HepG2 (cell line): ENCODE data around the gene CYB5R2. TPM values are rescaled to one million over a fixed set of nuclear protein-coding genes. Genes with fewer than 3 reads are reported as not detected.

ENCODE experiments used
- ATF1 ChIP-seq: IDR thresholded peaks from 2 replicates; pipeline ENCODE4 v1.6.1; 2016; ENCODE audit warnings: mild to moderate bottlenecking, control low read depth
- BCL3 ChIP-seq: sonication (generic); formaldehyde crosslinking; IDR thresholded peaks from 2 replicates; pipeline ENCODE4 v1.5.1; 2020; ENCODE audit warnings: mild to moderate bottlenecking, missing genetic modification reagents, moderate library complexity
- BRD4 ChIP-seq: sonication (generic); formaldehyde crosslinking; IDR thresholded peaks from 2 replicates; pipeline ENCODE4 v1.4.0; 2020; ENCODE audit warnings: missing genetic modification reagents
- CTCF ChIP-seq: sonication (generic); formaldehyde crosslinking; IDR thresholded peaks from 2 replicates; pipeline ENCODE4 v1.5.0; 2020; ENCODE audit warnings: mild to moderate bottlenecking, missing genetic modification reagents, moderate library complexity
- DNMT3B ChIP-seq: conservative IDR thresholded peaks from 2 replicates; pipeline ENCODE4 v1.6.1; 2016; ENCODE audit warnings: missing biosample characterization, control low read depth
- ETS1 ChIP-seq: sonication (generic); formaldehyde crosslinking; IDR thresholded peaks from 2 replicates; pipeline ENCODE4 v1.4.0; 2020; ENCODE audit warnings: missing genetic modification reagents
- FOSL2 ChIP-seq: sonication (generic); formaldehyde crosslinking; IDR thresholded peaks from 2 replicates; pipeline ENCODE4 v1.4.0; 2020; ENCODE audit warnings: missing genetic modification reagents
- FOXA3 ChIP-seq: IDR thresholded peaks from 2 replicates; pipeline ENCODE4 v1.6.1; 2016; ENCODE audit warnings: missing genetic modification reagents, missing compliant biosample characterization
- GATAD1 ChIP-seq: IDR thresholded peaks from 2 replicates; pipeline ENCODE4 v1.6.1; 2016; ENCODE audit warnings: missing genetic modification reagents, missing compliant biosample characterization
- HMGA1 ChIP-seq: sonication (generic); formaldehyde crosslinking; conservative IDR thresholded peaks from 2 replicates; pipeline ENCODE4 v1.4.0; 2020; ENCODE audit warnings: missing genetic modification reagents
- KDM1A ChIP-seq: IDR thresholded peaks from 2 replicates; pipeline ENCODE4 v1.6.1; 2016; ENCODE audit warnings: missing compliant biosample characterization
- NR2F1 ChIP-seq, 2 experiments: fragments of 450-650 bp in 1 of 2; formaldehyde crosslinking in 1 of 2; IDR thresholded peaks; 2 replicates each; pipeline versions ENCODE4 v1.5.0 to v1.6.1; 2016 to 2020; ENCODE audit warnings: mild to moderate bottlenecking in 1 of 2, missing compliant biosample characterization in 1 of 2, missing genetic modification reagents in 1 of 2, moderate library complexity in 1 of 2
- PATZ1 ChIP-seq: sonication (generic); formaldehyde crosslinking; IDR thresholded peaks from 2 replicates; pipeline ENCODE4 v1.4.0; 2020; ENCODE audit warnings: missing genetic modification reagents
- TEAD3 ChIP-seq: optimal IDR thresholded peaks from 2 replicates; pipeline ENCODE3; 2016; ENCODE audit warnings: borderline replicate concordance
- TSC22D2 ChIP-seq: sonication (generic); formaldehyde crosslinking; IDR thresholded peaks from 2 replicates; pipeline ENCODE4 v1.5.1; 2020; ENCODE audit warnings: missing genetic modification reagents, mild to moderate bottlenecking, borderline replicate concordance
- U2AF1 ChIP-seq: fragments of 200-400 bp; formaldehyde crosslinking; optimal IDR thresholded peaks from 2 replicates; pipeline ENCODE3; 2017; ENCODE audit warnings: mild to moderate bottlenecking, low read depth, low read length
- WIZ ChIP-seq: sonication (generic); formaldehyde crosslinking; IDR thresholded peaks from 2 replicates; pipeline ENCODE4 v1.5.1; 2020; ENCODE audit warnings: mild to moderate bottlenecking, missing genetic modification reagents
- ZMYM4 ChIP-seq: sonication (generic); formaldehyde crosslinking; IDR thresholded peaks from 2 replicates; pipeline ENCODE4 v1.8.1; 2023; ENCODE audit warnings: mild to moderate bottlenecking, missing genetic modification reagents
- ZNF12 ChIP-seq: sonication (generic); formaldehyde crosslinking; IDR thresholded peaks from 2 replicates; pipeline ENCODE4 v1.5.0; 2020; ENCODE audit warnings: missing genetic modification reagents
- ZNF17 ChIP-seq: sonication (generic); formaldehyde crosslinking; IDR thresholded peaks from 2 replicates; pipeline ENCODE4 v1.5.0; 2020; ENCODE audit warnings: mild to moderate bottlenecking, missing genetic modification reagents
- ZNF264 ChIP-seq: sonication (generic); formaldehyde crosslinking; IDR thresholded peaks from 2 replicates; pipeline ENCODE4 v1.4.0; 2020; ENCODE audit warnings: missing genetic modification reagents
- ZNF3 ChIP-seq: IDR thresholded peaks from 2 replicates; pipeline ENCODE4 v1.7.0; 2017; ENCODE audit warnings: inconsistent platforms
- ZNF350 ChIP-seq: sonication (generic); formaldehyde crosslinking; IDR thresholded peaks from 2 replicates; pipeline ENCODE4 v1.4.0; 2020; ENCODE audit warnings: mild to moderate bottlenecking, low read depth, missing genetic modification reagents, borderline replicate concordance
- ZNF598 ChIP-seq: sonication (generic); formaldehyde crosslinking; IDR thresholded peaks from 2 replicates; pipeline ENCODE4 v1.5.1; 2020; ENCODE audit warnings: mild to moderate bottlenecking, missing genetic modification reagents, borderline replicate concordance
- ZNF773 ChIP-seq: sonication (generic); formaldehyde crosslinking; IDR thresholded peaks from 2 replicates; pipeline ENCODE4 v1.4.0; 2020; ENCODE audit warnings: missing genetic modification reagents, borderline replicate concordance
- ZSCAN29 ChIP-seq: sonication (generic); formaldehyde crosslinking; conservative IDR thresholded peaks from 2 replicates; pipeline ENCODE4 v1.4.0; 2020; ENCODE audit warnings: mild to moderate bottlenecking, missing genetic modification reagents
- polyA plus RNA-seq, 8 experiments: library from polyadenylated mRNA; depleted of rRNA in 3 of 8; stranded (reverse) in 7 of 8; unstranded in 1 of 8; fragments of >200 nt; fragmentation: Illumina TruSeq in 4 of 8; extraction: Trizol in 4 of 8; gene quantifications; 2 replicates each; pipeline versions ENCODE4 v1.2.1 to v1.2.3, GENCODE V29; 2011 to 2016; ENCODE audit warnings: low read depth in 4 of 8, missing spikeins in 1 of 8, mixed read lengths in 1 of 8; ENCODE audit not compliant: insufficient read depth in 1 of 8
- total RNA-seq, 5 experiments: library from RNA; depleted of rRNA; stranded (reverse); fragments of >200 nt; fragmentation: Illumina TruSeq; extraction: Trizol; gene quantifications; 2 replicates each; pipeline ENCODE4 v1.2.3, GENCODE V29; 2016; ENCODE audit warnings: low read depth in 1 of 5

CYB5R2 gene
- total and polyA plus RNA-seq, 2 of the 13 experiments (the other 11 are each of a cell fraction or from before 2014, with no cell fraction given), result 0.40 to 0.51 TPM

- no peak for TF ChIP-seq ATF1 (CRISPR knock-in tag)
- no peak for TF ChIP-seq TSC22D2 (CRISPR knock-in tag)
- no peak for TF ChIP-seq ZNF3 (CRISPR knock-in tag)
- TF ChIP-seq ETS1 (CRISPR knock-in tag), result no peak
- no peak for TF ChIP-seq ZNF264 (CRISPR knock-in tag)
- TF ChIP-seq U2AF1, result no peak
- TF ChIP-seq BCL3 (CRISPR knock-in tag), result peak; percentile 39; the same call in 1 of the 2 replicates
- no peak for TF ChIP-seq ZNF17 (CRISPR knock-in tag)
- TF ChIP-seq DNMT3B, result no peak
- TF ChIP-seq FOXA3, result 0 out of 2 replicates have a peak, but pooled peaks have one; percentile 34
- TF ChIP-seq HMGA1, result no peak
- TF ChIP-seq ZNF350 (CRISPR knock-in tag), result peak; percentile 60; the same call in 1 of the 2 replicates
- TF ChIP-seq CTCF (CRISPR knock-in tag), result peak; percentile 98
- TF ChIP-seq ZNF773 (CRISPR knock-in tag), result no peak
- TF ChIP-seq PATZ1 (CRISPR knock-in tag), result 0 out of 2 replicates have a peak, but pooled peaks have one; percentile 36
- 0 out of 2 replicates have a peak, but pooled peaks have one; percentile 19 for TF ChIP-seq ZMYM4
- TF ChIP-seq GATAD1 (CRISPR knock-in tag), result no peak
- no peak for TF ChIP-seq NR2F1 (CRISPR knock-in tag; IDR thresholded peaks at IDR 0.05)
- no peak for TF ChIP-seq KDM1A (CRISPR knock-in tag)
- TF ChIP-seq ZNF12, result no peak
- no peak for TF ChIP-seq WIZ (CRISPR knock-in tag)
- TF ChIP-seq ZSCAN29 (CRISPR knock-in tag), result no peak
- peak; percentile 28 for TF ChIP-seq TEAD3 (CRISPR knock-in tag)
- no peak for TF ChIP-seq BRD4 (CRISPR knock-in tag)
- TF ChIP-seq ZNF598 (CRISPR knock-in tag), result 0 out of 2 replicates have a peak, but pooled peaks have one; percentile 45
- TF ChIP-seq FOSL2 (CRISPR knock-in tag), result peak; percentile 46; the same call in 1 of the 2 replicates
Measured at GRCh38 chr11:7665473-7666291, 7.6 kb downstream of the CYB5R2 start (continued).
